PC-3 (cell line): ENCODE data around the gene ADAMTSL3. TPM values are rescaled to one million over a fixed set of nuclear protein-coding genes. Genes with fewer than 3 reads are reported as not detected.
A peak's percentile ranks its signal among the peaks of the same experiment; 100 is the strongest.

Experiments used
- ATAC-seq: fragments of 200-7000 bp; cut with Tn5 transposase; 2 replicates; pipeline ENCODE4 v1.9.1; 2020; ENCODE audit warnings: mild to moderate bottlenecking, moderate library complexity
- BruUV-seq: library from RNA; stranded (reverse); fragments of 400-500 nt; replicated peaks from 2 replicates; lab custom pipeline; 2021; lab: Mats Ljungman, UMichigan
- CTCF ChIA-PET: fragments of 300-600 bp; sonication (Branson Sonifier 250); formaldehyde crosslinking; loops from one replicate; lab custom pipeline; 2022; ENCODE audit warnings: antibody characterized with exemption; lab: Charles Lee
- POLR2A ChIA-PET: fragments of 300-600 bp; sonication (Branson Sonifier 250); formaldehyde crosslinking; loops from one replicate; lab custom pipeline; 2022; ENCODE audit warnings: antibody characterized with exemption; ENCODE audit not compliant: unreplicated experiment; lab: Charles Lee
- DNase-seq: peaks from one replicate; pipeline ENCODE4 v3.0.0-alpha.2; 2015
- H2AFZ ChIP-seq: fragments of 300-600 bp; sonication (generic); 2 replicates; pipeline ENCODE4 v1.6.0; 2016; ENCODE audit warnings: antibody characterized with exemption, low read length
- H3F3A ChIP-seq: fragments of 300-600 bp; sonication (generic); one replicate; pipeline ENCODE4 v1.6.0; 2017; ENCODE audit warnings: antibody characterized with exemption, low read length, control low read depth, mild to moderate bottlenecking; ENCODE audit not compliant: unreplicated experiment
- H3K27ac ChIP-seq: fragments of 300-600 bp; sonication (generic); 2 replicates; pipeline ENCODE4 v1.5.1; 2016; ENCODE audit warnings: mild to moderate bottlenecking, low read length
- H3K27me3 ChIP-seq: fragments of 300-600 bp; sonication (generic); 2 replicates; pipeline ENCODE4 v1.6.1; 2016; ENCODE audit warnings: low read length, mixed read lengths
- H3K36me3 ChIP-seq: fragments of 300-600 bp; sonication (generic); 2 replicates; pipeline ENCODE4 v1.6.1; 2016; ENCODE audit warnings: low read depth, mixed run types, low read length, mixed read lengths
- H3K4me1 ChIP-seq: fragments of 300-600 bp; sonication (generic); 2 replicates; pipeline ENCODE4 v1.5.1; 2016; ENCODE audit warnings: low read length; ENCODE audit not compliant: insufficient read depth
- H3K4me2 ChIP-seq: fragments of 300-600 bp; sonication (generic); 2 replicates; pipeline ENCODE4 v1.6.0; 2016; ENCODE audit warnings: low read length
- H3K4me3 ChIP-seq: fragments of 300-600 bp; sonication (generic); 2 replicates; pipeline ENCODE4 v1.5.1; 2016; ENCODE audit warnings: mild to moderate bottlenecking, low read length, mixed read lengths
- H3K79me2 ChIP-seq: fragments of 300-600 bp; sonication (generic); 2 replicates; pipeline ENCODE4 v1.6.1; 2017; ENCODE audit warnings: low read length, mixed read lengths
- H3K9ac ChIP-seq: fragments of 300-600 bp; sonication (generic); 2 replicates; pipeline ENCODE4 v1.6.0; 2016; ENCODE audit warnings: mild to moderate bottlenecking, low read length
- H3K9me2 ChIP-seq: fragments of 300-600 bp; sonication (generic); replicated peaks from 2 replicates; pipeline ENCODE4 v1.6.1; 2016; ENCODE audit warnings: mixed run types, low read length, mixed read lengths
- H3K9me3 ChIP-seq: fragments of 300-600 bp; sonication (generic); 2 replicates; pipeline ENCODE4 v1.6.1; 2016; ENCODE audit warnings: low read length, mixed read lengths
- H4K20me1 ChIP-seq: fragments of 300-600 bp; sonication (generic); 2 replicates; pipeline ENCODE4 v1.6.1; 2016; ENCODE audit warnings: low read length, mixed read lengths
- EZH2 ChIP-seq: fragments of 300-600 bp; sonication (generic); IDR thresholded peaks from one replicate; pipeline ENCODE4 v1.6.1; 2017; ENCODE audit warnings: antibody characterized with exemption, mild to moderate bottlenecking, low read length; ENCODE audit not compliant: unreplicated experiment
- EZH2phosphoT487 ChIP-seq: fragments of 300-600 bp; sonication (generic); IDR thresholded peaks from 2 replicates; pipeline ENCODE4 v1.6.1; 2018; ENCODE audit warnings: mild to moderate bottlenecking, antibody characterized with exemption, low read length, borderline replicate concordance
- intact Hi-C: fragments of 100-400 bp; cut with micrococcal nuclease; formaldehyde crosslinking; loops from 2 replicates; pipeline ENCODE4 v1.9.0; 2023
- total RNA-seq: library from RNA; depleted of rRNA; stranded (reverse); fragments of >200 nt; gene quantifications from 2 replicates; pipeline ENCODE4 v1.2.3, GENCODE V29; 2014
- TF ChIP-seq, protein P1 (sequence below): fragments of 300-600 bp; sonication (generic); conservative IDR thresholded peaks from 2 replicates; pipeline ENCODE4 v1.5.1; 2017; ENCODE audit warnings: antibody characterized with exemption, low read depth, mild to moderate bottlenecking, low read length

ADAMTSL3 gene
- total RNA-seq, 1 experiment from 2014 or later: 7.9 TPM

DNA sequence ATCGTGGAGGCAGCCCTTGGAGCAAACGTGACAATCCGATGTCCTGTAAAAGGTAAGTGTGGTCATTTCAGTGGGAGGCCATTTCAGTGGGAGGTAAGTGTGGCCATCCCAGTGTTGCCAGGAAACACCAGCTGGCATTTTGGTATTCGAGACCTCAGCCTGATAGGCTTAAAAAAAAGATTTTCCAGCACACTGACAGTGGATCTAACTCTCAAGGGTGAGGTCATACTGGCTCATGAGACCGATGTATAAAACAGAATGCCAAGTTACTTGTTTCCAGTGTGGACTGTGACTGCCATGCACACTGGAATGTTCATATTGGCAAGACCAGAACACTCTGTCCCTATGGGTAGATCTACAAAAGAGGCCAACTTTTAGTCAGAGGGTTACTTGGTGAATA is 337.2 kb downstream of the ADAMTSL3 start:
- H3K4me1 ChIP-seq: no peaks in the 10 kb centered on the region
- TF ChIP-seq, protein P1, sequence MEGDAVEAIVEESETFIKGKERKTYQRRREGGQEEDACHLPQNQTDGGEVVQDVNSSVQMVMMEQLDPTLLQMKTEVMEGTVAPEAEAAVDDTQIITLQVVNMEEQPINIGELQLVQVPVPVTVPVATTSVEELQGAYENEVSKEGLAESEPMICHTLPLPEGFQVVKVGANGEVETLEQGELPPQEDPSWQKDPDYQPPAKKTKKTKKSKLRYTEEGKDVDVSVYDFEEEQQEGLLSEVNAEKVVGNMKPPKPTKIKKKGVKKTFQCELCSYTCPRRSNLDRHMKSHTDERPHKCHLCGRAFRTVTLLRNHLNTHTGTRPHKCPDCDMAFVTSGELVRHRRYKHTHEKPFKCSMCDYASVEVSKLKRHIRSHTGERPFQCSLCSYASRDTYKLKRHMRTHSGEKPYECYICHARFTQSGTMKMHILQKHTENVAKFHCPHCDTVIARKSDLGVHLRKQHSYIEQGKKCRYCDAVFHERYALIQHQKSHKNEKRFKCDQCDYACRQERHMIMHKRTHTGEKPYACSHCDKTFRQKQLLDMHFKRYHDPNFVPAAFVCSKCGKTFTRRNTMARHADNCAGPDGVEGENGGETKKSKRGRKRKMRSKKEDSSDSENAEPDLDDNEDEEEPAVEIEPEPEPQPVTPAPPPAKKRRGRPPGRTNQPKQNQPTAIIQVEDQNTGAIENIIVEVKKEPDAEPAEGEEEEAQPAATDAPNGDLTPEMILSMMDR: no peak
- TF ChIP-seq EZH2: no peak
- no peak for TF ChIP-seq EZH2phosphoT487

DNA sequence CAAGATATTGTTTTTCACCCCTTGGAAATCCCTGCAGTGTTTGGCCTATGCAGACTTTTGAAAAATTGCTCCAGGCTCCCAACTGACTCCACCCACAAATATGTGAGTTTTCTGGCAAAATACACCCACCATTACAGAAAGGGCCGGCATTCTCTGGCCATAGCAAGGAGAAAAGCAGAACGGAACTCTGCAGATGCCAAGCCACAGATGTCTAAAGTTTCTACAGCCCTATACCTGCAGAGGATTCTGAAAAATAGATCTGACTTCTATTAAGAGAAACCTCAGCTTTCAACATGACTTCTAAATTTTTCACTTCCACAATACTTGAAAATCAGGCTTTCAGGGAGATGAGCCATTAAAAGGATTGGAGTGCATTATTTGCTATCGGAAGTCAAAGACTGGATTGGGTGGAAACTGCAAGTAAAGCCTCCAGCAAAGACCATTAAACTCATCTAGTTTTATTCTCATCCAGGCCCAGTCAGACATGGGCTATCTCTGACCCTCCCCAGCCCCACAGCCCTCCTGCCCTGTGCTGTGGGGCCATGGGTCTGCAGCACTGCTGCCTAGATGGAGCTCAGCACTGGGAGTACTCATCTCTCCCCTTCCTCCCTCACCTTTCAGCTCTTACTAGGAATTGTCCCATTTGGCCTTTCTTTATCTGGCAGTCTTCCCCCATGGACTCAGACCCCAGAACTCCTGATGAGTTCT is 338.6 kb downstream of the ADAMTSL3 start:
- ChIA-PET CTCF (no interaction called here), POLR2A (no interaction called here)
- no peak for ATAC-seq
- H3K4me3 ChIP-seq: no peak overlapping the region
- BruUV-seq: no TSS peak
- H3K79me2 ChIP-seq: no peaks in the 10 kb centered on the region
- no peaks in the 10 kb centered on the region for H3F3A ChIP-seq
- no peak for TF ChIP-seq EZH2phosphoT487
- TF ChIP-seq, protein P1: no peak
- no peak for TF ChIP-seq EZH2
- intact Hi-C loops: no loop called here
- no peaks in the 10 kb centered on the region for H4K20me1 ChIP-seq
- H3K27me3 ChIP-seq: no peaks in the 10 kb centered on the region
- no peak overlapping the region for H3K4me2 ChIP-seq
- no peaks in the 10 kb centered on the region for H3K9me2 ChIP-seq
- H3K9ac ChIP-seq: no peak overlapping the region
- H3K36me3 ChIP-seq: no peaks in the 10 kb centered on the region
- no peaks in the 10 kb centered on the region for H3K4me1 ChIP-seq
- no peaks in the 10 kb centered on the region for H3K9me3 ChIP-seq
- no peak for DNase-seq
- H3K27ac ChIP-seq: no peak overlapping the region
- H2AFZ ChIP-seq: no peak overlapping the region

More for the DNA sequence above, 337.2 kb downstream of the ADAMTSL3 start:
- no peaks in the 10 kb centered on the region for H3K79me2 ChIP-seq
- BruUV-seq: no TSS peak
- no peak overlapping the region for H3K9ac ChIP-seq
- ATAC-seq: no peak
- DNase-seq: no peak
- H3K4me3 ChIP-seq: no peak overlapping the region
- ChIA-PET POLR2A (no interaction called here), CTCF (no interaction called here)
- H3K27ac ChIP-seq: no peak overlapping the region
- no peak overlapping the region for H2AFZ ChIP-seq
- no peaks in the 10 kb centered on the region for H3K36me3 ChIP-seq
- no peaks in the 10 kb centered on the region for H3F3A ChIP-seq
- H3K4me2 ChIP-seq: no peak overlapping the region
- H4K20me1 ChIP-seq: no peaks in the 10 kb centered on the region
- intact Hi-C loops: no loop called here
- H3K9me2 ChIP-seq: no peaks in the 10 kb centered on the region
- no peaks in the 10 kb centered on the region for H3K27me3 ChIP-seq
- H3K9me3 ChIP-seq: no peaks in the 10 kb centered on the region

DNA sequence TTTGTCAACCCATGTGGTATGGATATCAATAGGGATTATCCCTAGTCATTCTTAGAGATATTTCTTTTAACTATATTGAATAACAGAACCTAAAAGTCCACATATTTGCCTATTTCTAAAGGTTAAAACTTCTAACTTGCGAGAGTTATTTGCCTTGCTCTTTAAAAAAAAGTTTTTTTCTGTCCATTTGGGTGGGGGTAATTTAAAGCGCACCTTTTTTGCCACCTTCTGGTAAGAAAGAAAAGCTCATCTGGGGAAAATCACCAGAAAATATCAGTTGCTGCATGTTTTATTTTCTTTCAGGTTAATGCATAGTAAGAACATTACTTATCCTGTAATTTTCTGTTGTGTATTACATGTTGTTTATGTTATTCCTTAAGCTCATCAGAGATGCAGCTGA is 339.7 kb downstream of the ADAMTSL3 start:
- DNase-seq (peak; percentile 5), ATAC-seq (no peak)
- Histone ChIP-seq H3F3A (no peaks in the 10 kb centered on the region), H3K9me2 (no peaks in the 10 kb centered on the region), H2AFZ (no peak overlapping the region), H3K9ac (no peak overlapping the region), H3K79me2 (no peaks in the 10 kb centered on the region), H3K27me3 (no peaks in the 10 kb centered on the region), H3K27ac (no peak overlapping the region), H3K4me3 (no peak overlapping the region), H3K4me2 (no peak overlapping the region), H4K20me1 (no peaks in the 10 kb centered on the region), H3K4me1 (peaks cover 7% of the 10 kb centered on the region), H3K9me3 (no peaks in the 10 kb centered on the region), H3K36me3 (no peaks in the 10 kb centered on the region)
- no TSS peak for BruUV-seq
- CTCF ChIA-PET: interaction anchor here (0.7 kb wide), 2 partner anchors 47 to 152 kb away, joined by 3 read pairs; no protein-coding TSS in a partner anchor
- TF ChIP-seq, protein P1: peak; percentile 37; the same call in 1 of the 2 replicates
- TF ChIP-seq EZH2phosphoT487 (no peak), EZH2 (no peak)
- POLR2A ChIA-PET: no interaction called here
- intact Hi-C loops: no loop called here
